NCI-H1417 treated with DMSO at 0.1 percent for 48 hours (cell line): ENCODE results near the gene FAM13A.

ENCODE experiments used
- DNase-seq: peaks from one replicate; lab custom pipeline; 2025; lab: John Stamatoyannopoulos, UW

Gene FAM13A

DNA sequence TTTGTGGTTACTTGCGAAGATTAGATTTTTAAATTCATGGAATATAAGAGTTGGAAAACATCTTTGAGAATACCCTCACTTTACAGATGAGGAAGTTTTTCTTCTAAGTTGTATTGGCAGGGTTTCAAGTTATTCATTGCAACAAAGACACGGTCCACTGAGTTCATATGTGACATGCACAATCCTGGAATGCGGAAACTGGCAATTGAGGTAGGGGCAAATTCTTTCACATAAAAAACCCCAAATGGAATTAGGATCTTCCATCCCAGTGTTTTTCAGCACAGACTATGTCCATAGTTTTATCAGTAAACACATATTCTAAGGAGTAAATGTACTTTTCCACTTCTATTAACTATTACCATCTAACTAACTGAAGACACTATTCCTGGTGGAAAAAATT lies 277.6 kb downstream of the FAM13A start:
- no peak for DNase-seq

DNA sequence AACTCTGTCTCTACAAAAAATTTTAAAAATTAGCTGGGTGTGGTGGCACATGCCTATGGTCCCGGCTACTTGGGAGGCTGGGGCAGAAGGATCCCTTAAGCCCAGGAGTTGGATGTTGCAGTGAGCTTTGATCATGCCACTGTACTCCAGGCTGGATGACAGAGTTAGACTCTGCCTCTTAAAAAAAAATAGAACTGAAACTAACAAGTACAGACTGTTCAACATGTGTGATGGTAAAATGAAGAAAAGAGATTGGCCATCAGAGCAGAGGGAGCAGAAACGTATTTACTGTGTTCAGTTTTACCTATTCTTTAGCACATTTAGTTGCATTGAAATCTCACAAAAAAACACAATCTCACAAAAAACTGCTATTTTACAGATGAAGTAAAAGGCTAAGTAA lies 281.5 kb downstream of the FAM13A start:
- no peak for DNase-seq

DNA sequence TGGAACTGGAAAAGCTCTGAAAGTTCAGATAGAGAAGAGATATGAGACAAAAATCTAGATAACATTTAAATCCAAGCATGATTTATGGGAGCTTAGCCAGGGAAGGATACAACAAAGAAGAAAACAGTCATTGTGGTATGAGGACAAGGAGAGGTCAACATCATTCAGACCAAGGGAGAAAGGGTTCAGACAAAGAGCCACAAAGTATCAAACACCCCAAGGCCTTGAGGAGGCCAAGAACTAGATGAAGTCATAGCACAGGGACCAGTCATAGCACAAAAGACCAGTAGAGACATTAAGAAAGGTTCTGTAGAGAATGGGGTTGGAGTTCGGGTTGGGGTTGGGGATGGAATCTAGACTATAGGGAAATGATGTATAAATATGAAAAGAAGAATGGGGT lies 282.0 kb downstream of the FAM13A start:
- DNase-seq, result no peak

DNA sequence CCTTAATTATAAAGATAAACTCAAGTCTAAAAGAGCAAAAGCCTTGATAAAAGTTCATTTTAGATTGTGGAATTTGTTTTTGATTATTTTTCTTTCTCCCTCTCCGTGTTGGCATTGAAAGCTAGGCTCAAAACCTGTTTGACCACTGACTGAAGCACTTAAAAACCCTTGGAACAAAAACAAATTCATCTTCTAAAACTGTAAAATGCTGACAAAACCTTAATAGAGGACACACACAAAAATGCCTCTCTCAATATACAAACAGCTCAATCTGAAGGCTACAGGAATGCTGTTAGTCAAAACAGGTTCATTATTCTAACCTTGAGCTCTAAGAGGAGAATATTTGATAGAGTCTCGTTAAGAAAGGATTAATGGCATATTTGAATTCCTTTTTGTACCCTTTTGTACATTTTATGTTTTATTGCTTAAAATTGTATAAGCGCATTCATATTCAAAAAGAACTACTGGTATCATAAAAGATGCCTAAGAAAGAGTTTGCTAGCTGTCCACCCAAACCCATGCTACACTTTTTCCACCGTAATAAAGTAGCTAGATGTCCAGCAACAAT lies 285.0 kb downstream of the FAM13A start:
- DNase-seq, result no peak

DNA sequence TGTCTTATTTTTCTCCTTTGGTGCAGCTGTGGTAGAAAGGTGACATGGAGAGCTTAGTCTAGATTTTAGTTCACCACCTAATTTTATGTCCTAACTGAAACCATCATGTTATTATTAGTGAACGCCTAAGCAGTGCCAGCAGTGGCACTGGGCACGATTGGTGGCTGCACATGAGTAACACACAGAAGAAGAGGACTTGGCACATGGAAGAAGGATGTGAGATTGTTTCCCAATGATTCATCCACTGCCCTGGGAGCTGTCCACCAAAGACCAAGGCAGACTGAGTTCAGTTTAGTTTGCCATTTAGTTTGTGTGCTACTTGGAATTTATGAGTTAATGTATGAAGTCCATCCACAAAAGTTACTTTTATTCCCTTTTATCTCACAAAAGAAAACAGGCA lies 291.3 kb downstream of the FAM13A start:
- no peak for DNase-seq

DNA sequence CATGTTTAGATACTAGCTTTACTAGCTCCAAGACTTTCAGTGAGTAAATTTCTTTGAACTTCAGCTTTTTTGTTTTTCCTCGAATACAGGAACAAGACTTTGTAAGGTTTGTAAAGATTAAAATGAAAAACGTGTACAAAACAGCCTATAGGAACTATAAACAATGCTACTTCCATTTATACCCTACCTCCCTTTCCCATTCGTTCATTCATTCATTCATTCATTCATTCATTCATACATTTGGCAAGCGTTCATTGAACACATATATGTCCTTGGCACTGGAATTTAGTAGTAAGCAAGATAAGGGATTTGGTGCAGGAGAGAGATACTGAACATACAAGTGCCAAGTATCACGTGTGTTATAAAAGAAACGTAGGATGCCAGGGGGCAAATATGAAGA lies 293.9 kb downstream of the FAM13A start:
- DNase-seq, result no peak

DNA sequence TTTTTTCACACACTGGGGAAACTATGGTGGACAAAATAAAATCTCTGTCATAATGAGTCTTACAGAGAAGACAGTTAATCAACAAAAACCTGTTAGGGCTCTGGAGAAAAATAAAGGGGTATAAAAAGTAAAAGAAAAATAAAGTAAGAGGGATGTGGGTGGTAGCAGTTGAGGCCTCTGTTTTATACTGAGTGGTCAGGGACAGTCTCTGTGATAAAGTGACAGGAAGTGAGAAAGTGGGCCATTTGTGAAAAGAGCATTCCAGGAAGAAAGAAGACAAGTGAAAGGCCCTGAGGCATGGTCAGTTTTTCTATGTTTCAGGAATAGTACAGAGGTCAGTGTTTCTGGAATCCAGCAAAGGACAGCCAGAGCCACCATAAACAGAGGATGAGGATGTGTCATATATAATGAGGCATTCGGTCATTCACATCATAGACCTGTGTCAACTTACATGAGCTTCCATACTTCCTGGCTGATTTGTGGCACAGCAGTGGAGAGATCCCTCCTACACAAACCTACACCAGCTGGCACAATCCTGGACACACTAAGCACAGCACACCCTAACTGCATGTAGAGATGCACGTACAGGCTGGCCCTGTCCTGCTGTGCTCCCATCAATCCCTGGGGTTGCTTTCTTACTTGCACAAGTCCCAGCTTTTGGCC lies 295.0 kb downstream of the FAM13A start:
- no peak for DNase-seq

DNA sequence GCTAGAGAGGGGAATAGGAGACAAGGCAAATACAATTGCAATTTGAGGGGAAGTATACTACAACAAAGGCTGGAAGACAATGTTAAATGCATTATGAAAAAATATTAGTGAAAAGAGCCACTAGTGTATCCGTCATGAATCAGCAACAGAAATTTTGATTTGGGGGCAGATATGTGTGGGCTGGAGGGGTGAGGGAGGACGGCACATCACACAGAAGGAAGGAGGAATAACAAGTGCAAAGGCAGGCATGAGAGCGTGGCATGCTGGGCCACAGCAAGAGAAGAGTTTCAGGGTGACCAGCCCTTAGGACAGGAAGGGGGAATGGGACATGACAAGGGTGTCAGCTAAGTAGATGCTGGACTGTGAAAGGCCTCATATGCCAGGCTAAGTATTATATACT lies 295.6 kb downstream of the FAM13A start:
- DNase-seq, result no peak

DNA sequence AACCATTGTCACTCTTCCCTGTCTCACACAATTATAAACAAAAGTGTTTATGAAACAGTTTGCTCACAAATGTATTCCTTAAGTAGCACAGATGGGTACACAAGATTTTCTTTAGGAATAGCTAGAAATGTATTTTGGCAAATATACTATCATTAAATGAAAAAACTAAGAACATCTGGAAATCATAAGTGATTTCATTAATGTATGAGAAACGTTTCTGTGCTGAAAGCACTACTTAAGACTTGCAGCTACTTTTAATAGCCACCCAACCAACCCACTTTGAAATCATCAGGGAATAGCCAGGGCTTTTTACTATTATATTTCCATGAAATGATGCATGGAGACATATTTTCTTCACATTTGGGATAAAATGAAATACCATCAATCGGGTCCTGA lies 297.1 kb downstream of the FAM13A start:
- no peak for DNase-seq

DNA sequence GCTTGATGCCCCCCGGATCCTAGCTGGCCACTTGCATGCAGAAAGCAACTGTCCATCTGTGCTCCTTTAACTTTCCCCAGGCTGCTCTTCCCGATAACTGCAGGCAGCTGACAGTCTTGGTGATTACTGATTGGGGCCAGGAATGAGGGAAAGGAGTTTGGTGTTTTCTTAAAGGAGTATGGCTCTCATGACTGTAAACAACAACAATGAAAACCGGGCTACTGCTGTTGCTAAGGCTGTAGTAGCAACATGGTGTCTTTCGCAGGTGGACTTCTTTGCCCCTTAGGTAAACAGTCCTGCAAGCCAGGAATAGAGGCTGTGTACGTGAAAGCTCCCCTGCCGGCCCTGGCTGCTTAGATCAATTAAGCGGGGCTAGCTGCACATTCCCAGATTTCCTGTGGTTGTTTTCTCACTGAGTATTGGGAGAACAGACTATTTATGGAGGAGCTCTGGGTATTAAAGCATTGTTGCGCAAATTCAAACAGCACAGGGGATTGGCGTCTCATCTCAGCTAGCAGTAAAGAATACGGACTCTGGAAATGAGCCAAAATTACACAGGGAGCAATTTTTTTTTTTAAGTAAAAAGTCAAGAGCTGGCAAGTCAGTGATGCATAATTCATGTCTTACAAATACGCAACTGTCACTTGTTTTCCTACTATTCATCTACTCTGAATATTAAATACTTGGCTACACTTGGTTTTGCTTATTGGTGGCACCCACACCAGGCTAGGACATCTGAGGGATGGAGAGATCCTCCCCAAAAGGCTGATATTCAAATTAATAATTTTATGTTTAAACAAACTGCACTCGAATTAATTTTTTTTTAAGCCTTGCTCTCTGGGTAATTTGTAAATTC lies 297.7 kb downstream of the FAM13A start:
- peak; percentile 25 for DNase-seq

DNA sequence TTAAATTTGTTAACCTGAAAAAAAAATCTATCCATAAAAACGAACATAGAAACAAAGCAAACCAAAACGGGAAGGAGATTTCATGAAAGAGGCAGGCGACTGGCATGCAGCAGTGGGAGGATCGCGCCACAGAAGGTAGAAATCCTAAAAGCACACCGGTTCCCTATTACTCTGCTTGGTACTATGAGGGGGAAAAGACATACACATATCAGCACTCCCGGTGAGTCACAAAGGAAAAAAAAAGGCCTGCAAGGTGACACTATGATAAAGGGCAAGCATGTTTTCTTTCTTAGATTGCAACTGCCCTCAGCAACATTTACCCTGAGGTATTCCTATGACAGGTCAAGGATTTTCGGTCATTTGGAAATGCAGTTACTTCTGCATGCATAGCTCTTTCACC lies 298.7 kb downstream of the FAM13A start:
- DNase-seq, result no peak

DNA sequence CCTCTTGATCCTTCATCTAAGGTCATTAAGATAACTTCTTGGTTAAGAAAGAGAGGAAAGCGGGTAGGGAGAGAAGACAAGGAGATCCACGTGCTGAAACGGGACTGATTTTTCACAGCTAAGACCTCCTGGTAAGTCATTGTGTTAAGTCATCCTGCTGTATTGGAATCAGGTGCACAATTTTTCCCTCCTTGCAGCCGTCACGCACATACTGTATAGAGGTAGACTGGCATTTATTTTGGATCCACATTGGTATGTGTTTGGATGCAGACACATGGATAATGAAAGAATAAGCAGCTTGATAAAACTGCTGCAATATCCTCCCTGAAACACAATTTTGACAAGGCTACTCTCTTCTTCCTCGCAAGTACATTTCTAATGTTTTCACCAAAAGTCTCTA lies 299.2 kb downstream of the FAM13A start:
- DNase-seq, result no peak

DNA sequence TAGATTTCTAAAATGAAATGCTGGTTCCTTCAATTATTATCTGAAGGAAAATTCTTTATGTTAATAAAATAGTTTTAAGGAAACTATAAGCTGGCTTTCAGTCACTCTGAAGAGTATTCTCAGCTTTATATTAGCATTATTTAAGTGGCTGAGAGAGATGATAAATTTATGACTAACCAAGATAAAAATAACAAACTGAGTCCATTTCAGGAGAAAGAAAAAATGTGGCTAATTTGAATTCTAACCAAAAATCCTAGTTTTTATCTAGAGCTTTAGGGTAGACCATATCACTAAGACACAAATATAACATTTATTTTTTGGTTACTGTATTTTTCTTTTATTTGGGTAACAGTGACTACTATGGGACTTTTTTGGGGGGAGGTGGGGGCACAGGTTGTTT lies 299.9 kb downstream of the FAM13A start:
- DNase-seq, result no peak

DNA sequence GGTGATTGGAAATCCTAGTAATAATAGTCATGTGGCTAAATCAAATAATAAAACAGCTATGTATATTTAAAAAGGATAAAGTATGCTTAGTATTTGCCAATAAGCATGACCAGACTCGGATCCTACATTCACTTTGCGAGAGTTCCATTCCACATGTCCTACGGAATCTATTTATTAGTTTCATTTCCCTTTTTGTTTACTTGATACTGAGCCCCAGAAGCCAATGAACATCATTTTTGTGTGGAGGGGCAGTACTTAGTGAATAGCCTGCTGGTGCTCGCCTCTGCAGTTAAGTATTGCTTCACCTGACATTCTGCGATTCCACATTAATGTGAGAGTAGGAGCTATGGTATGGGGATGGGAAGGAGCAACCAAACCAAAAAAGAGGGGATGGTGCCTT lies 300.8 kb downstream of the FAM13A start:
- no peak for DNase-seq

DNA sequence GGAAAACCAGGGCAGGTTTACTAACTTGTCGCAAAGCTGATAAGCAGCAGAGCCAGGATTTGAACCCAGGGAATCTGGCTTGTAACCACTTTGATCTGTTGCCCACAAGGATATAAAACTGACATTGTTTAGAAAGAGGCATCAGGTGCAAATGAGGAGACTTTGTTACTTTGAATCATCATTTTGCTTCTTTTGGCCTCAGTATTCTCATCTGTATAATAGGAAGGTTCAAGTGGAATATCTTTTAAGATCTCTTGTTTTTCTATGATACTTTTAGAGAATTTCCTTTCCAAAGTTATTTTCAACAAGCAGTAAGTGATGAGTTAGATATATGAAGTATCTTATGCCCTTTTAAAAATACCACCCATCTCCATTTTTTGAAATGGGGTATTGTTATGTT lies 301.5 kb downstream of the FAM13A start:
- no peak for DNase-seq

DNA sequence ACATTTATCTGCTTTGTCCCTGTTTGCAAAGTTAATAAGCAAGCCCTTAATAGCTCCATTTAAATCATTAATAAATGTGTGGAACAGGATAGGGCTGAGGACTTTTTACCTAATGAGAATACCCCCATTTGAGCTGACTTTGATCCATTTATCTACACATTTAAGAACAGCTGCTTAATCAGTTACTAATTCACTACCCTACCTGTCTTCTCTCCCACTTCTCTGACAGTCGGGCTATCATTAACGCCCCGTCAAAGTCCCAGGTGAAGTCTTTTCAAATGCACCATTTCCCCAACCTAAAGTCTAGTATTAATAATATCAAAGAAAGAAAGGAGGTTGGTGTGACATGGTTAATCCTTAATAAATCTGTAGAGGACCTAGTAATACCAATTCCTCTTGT lies 302.2 kb downstream of the FAM13A start:
- no peak for DNase-seq

DNA sequence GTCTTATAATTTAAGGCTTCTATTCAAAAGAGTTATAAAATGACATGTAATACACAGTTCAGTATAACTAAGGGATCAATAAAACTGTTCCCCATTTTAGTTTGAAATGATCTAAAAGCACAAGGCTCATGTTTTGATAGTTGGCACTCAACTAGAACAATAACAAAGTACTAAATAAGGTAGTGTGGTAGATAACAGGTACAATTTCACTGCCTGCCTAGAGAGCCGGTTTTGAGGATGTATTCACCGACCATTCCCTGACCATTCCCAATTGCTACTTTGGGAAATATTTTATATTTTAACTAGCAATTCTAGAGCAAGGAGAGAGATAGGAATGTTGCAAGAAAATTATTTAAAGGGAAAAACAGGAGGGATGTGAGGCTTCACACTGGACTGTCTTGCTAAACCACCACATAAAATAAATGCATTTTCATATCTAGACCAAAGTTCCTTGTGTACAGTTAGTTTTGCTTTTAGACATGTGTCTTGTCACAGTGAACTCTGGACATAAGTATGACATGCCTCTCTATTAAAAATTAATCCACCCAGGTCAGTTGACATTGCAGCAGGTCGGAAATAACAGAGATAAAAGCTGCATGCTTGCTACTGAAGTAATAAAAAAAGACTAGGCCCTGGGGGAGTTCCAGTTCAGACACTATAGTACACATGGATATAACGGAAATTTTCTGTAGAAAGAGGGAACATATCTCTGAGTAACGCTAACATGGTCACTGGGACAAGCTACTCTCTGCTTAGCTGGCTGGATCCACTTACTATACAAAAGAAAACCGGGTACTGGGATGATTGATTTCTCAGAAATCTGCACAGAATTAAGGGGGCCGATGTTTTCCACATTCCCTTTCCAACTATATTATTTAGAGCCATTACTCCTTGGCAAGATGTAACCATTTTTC lies 303.1 kb downstream of the FAM13A start:
- DNase-seq, result no peak

DNA sequence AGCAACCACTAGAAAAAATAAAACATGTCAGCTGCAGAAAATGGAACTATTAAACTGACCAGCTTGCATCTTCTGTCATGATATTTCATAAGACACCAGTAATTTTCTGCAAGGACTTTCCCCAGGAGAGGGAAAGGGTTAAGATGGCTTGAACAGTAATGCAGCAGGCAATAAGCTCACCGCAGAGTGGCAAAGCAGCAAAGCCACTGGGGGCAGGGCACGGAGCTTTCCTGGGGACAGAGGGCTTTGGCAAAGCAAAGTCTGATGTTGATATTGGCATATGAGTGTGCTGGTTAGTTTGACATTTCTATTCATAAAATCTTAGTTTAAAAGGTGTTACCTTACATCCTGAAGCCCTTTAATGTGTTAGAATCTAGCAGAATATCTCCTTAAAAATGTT lies 304.2 kb downstream of the FAM13A start:
- no peak for DNase-seq

DNA sequence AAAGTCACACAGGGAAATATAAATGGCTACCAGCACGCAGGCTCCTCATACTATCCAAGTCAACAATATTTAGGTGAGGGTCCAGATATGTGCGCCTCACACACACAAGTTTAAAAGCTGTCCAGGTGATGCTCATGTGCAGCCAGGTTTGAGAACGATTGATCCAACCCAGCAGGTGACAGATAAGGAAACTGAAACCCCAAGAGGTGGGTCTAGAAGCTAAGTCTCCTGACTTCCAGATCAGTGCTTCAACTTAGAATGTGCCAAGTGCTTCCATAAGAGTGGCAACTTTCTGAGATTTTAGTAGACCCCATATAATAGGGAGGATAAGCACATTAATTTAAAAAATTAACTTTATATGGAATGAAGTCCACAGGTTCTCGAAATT lies 304.9 kb downstream of the FAM13A start:
- DNase-seq, result no peak

DNA sequence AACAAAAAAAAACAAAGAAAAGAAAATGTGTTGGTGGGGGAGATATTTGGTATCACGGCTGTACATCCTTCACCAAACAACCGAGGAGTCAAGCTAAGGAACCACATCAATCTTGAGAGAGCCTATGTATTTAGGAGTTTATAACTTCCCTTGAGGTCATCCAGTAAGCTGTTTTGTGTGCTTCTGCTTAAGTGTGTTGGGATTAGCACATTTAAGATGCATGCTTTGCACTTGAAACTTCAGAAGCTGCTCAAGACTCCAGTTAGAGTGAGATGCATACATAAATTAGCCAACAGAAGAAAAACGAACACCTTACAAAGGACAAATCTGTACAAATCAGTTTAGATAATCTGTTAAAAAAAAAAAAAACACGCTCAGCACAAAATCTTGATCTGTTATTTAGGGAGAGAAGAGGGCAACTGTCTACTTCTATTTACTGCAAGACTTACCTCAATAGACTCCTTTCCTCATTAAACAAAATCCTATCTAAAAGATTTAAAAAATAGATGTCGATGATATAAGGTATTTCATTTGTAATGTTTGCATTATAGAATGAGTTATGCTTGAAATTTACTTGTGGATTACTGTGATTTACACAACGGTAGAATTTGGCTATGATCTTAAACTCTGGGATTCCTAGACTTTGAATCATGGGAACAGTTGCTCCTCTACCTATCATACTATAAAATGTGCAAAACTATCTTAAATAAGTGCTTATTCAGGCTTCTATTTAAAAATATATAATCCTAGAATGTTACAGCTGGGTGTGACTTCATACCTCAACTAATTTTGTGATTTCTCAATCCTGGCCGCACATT lies 305.5 kb downstream of the FAM13A start:
- DNase-seq, result no peak

DNA sequence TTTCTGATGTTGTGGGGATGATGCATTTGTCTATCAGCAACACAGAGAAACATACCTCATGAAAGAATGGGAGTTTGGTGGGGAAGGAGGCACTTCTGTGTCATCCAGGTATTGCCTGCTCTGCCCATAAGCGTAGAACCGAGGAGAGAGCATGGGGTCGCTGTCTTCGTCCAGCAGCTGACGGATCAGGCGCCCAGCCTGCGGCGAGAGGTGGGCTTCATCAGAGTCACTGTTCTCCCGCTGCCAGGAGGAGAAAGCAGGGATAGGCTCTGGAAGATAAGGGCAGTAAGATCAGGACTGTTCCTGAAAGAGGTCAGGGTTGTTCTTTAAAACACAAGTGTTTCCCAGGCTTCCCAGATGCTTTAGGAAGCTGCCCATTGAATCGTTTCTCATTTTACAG lies 306.6 kb downstream of the FAM13A start:
- DNase-seq, result no peak

DNA sequence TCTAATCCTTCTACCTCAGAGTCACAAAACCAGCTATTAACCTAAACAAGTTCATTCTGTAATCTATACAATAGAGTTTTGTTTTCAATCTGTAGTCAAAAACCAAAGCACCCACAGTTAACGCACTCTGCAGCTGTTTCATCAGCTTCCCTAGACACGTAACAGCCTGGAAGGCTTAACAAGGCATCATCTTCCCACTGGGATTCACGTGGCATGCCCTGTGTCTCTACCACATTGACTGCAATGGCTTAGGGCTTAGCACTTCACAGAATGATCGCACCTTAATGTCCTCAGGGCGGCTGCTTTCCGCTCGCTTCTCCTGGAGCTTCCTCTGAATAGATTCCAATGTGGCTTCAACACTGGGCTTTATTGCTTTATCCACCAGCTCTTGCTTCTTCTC lies 309.6 kb downstream of the FAM13A start:
- no peak for DNase-seq
